Nephron (organoid): Measurements from ENCODE around the gene SLC35F5.
A peak's percentile ranks its signal among the peaks of the same experiment; 100 is the strongest.

ENCODE experiments used
- H3K27ac Mint-ChIP-seq, 3 experiments: 2 replicates each; pipeline ENCODE4 v1.8.0; 2020; ENCODE audit warnings: mixed read lengths in 3 of 3, mild to moderate bottlenecking in 2 of 3, moderate library complexity in 1 of 3
- H3K27me3 Mint-ChIP-seq: 2 replicates; pipeline ENCODE4 v1.8.0; 2021; ENCODE audit warnings: low read depth, mild to moderate bottlenecking, moderate library complexity, mixed read lengths
- H3K36me3 Mint-ChIP-seq: 2 replicates; pipeline ENCODE4 v1.8.0; 2020; ENCODE audit warnings: low read depth, mixed read lengths
- H3K4me1 Mint-ChIP-seq: 2 replicates; pipeline ENCODE4 v1.8.0; 2020; ENCODE audit warnings: mixed read lengths
- H3K4me3 Mint-ChIP-seq, 3 experiments: 2 replicates each; pipeline ENCODE4 v1.8.0; 2020; ENCODE audit warnings: mild to moderate bottlenecking in 3 of 3, mixed read lengths in 3 of 3, moderate library complexity in 2 of 3
- H3K9me3 Mint-ChIP-seq: 2 replicates; pipeline ENCODE4 v1.8.0; 2020; ENCODE audit warnings: mixed read lengths
- CTCF ChIP-seq, 3 experiments: fragments of 200-600 bp; sonication (generic); IDR thresholded peaks; one replicate each; pipeline ENCODE4 v1.5.0; 2021; ENCODE audit warnings: antibody characterized with exemption in 3 of 3; ENCODE audit not compliant: unreplicated experiment in 3 of 3

SLC35F5 gene

GRCh38 chr2:113754160-113754559 lies 2.3 kb downstream of the SLC35F5 start:
- H3K4me3 Mint-ChIP-seq: peak overlapping the region; percentile 25 to 95 (median 91)
- H3K36me3 Mint-ChIP-seq: peaks cover 29% of the 10 kb centered on the region
- no peaks in the 10 kb centered on the region for H3K27me3 Mint-ChIP-seq
- H3K27ac Mint-ChIP-seq: no peak overlapping the region
- H3K4me1 Mint-ChIP-seq: peaks cover 27% of the 10 kb centered on the region
- no peak for TF ChIP-seq CTCF (IDR thresholded peaks at IDR 0.05; ENCODE audit: unreplicated experiment in 3 of 3)
- no peaks in the 10 kb centered on the region for H3K9me3 Mint-ChIP-seq

- no peaks in the 10 kb centered on the region for H3K9me3 Mint-ChIP-seq
- TF ChIP-seq CTCF (IDR thresholded peaks at IDR 0.05; ENCODE audit: unreplicated experiment in 3 of 3): no peak
- H3K4me1 Mint-ChIP-seq: peaks cover 8% of the 10 kb centered on the region
- H3K36me3 Mint-ChIP-seq: peaks cover 49% of the 10 kb centered on the region
- no peak overlapping the region for H3K4me3 Mint-ChIP-seq
- no peak overlapping the region for H3K27ac Mint-ChIP-seq
- no peaks in the 10 kb centered on the region for H3K27me3 Mint-ChIP-seq
Observed at GRCh38 chr2:113750385-113750784, 6.1 kb downstream of the SLC35F5 start.

- no peak for TF ChIP-seq CTCF (IDR thresholded peaks at IDR 0.05; ENCODE audit: unreplicated experiment in 3 of 3)
- Mint-ChIP-seq H3K9me3 (no peaks in the 10 kb centered on the region), H3K27me3 (no peaks in the 10 kb centered on the region)
Observed at GRCh38 chr2:113741091-113741490, 15.4 kb downstream of the SLC35F5 start.

GRCh38 chr2:113739849-113740248 lies 16.6 kb downstream of the SLC35F5 start:
- no peaks in the 10 kb centered on the region for H3K4me1 Mint-ChIP-seq
- H3K27me3 Mint-ChIP-seq: no peaks in the 10 kb centered on the region
- H3K27ac Mint-ChIP-seq: no peak overlapping the region
- TF ChIP-seq CTCF (IDR thresholded peaks at IDR 0.05; ENCODE audit: unreplicated experiment in 3 of 3): no peak
- H3K4me3 Mint-ChIP-seq: no peak overlapping the region
- H3K36me3 Mint-ChIP-seq: peaks cover 46% of the 10 kb centered on the region
- no peaks in the 10 kb centered on the region for H3K9me3 Mint-ChIP-seq

More at GRCh38 chr2:113741091-113741490, 15.4 kb downstream of the SLC35F5 start:
- Mint-ChIP-seq H3K4me1 (no peaks in the 10 kb centered on the region), H3K27ac (no peak overlapping the region), H3K36me3 (peaks cover 57% of the 10 kb centered on the region), H3K4me3 (no peak overlapping the region)

GRCh38 chr2:113734185-113734584 lies 22.3 kb downstream of the SLC35F5 start:
- Mint-ChIP-seq H3K4me1 (no peaks in the 10 kb centered on the region), H3K27ac (no peak overlapping the region), H3K9me3 (no peaks in the 10 kb centered on the region), H3K27me3 (no peaks in the 10 kb centered on the region), H3K36me3 (peaks cover 42% of the 10 kb centered on the region), H3K4me3 (no peak overlapping the region)
- no peak for TF ChIP-seq CTCF (IDR thresholded peaks at IDR 0.05; ENCODE audit: unreplicated experiment in 3 of 3)

- TF ChIP-seq CTCF (IDR thresholded peaks at IDR 0.05; ENCODE audit: unreplicated experiment in 3 of 3): no peak
- Mint-ChIP-seq H3K36me3 (peaks cover 41% of the 10 kb centered on the region), H3K9me3 (no peaks in the 10 kb centered on the region), H3K27me3 (no peaks in the 10 kb centered on the region), H3K4me1 (no peaks in the 10 kb centered on the region), H3K4me3 (no peak overlapping the region), H3K27ac (no peak overlapping the region)
Observed at GRCh38 chr2:113724010-113724409, 32.4 kb downstream of the SLC35F5 start.
